HPDE6-E6E7 (cell line): Measurements from ENCODE around the gene SLC7A5.
"Not testable (repeated sequence)": the region's sequence is repeated elsewhere in the genome, so short reads cannot be mapped to it uniquely, and the experiment has no call there.

Source experiments
- DNase-seq: peaks from one replicate; pipeline ENCODE4 v3.0.0; 2011; ENCODE audit warnings: missing footprints; ENCODE audit errors: extremely low spot score

SLC7A5 gene

GRCh38 chr16:87861300-87862099 lies 7.8 kb downstream of the SLC7A5 start:
- not testable (repeated sequence) for DNase-seq

- DNase-seq, result no peak
These were observed 8.6 kb downstream of the SLC7A5 start for GRCh38 chr16:87860553-87861299.

GRCh38 chr16:87858151-87858993 lies 10.9 kb downstream of the SLC7A5 start:
- not testable (repeated sequence) for DNase-seq

- no peak for DNase-seq
These were observed 12.5 kb downstream of the SLC7A5 start for GRCh38 chr16:87856791-87857228.

GRCh38 chr16:87855852-87856715 lies 13.2 kb downstream of the SLC7A5 start:
- DNase-seq, result no peak

GRCh38 chr16:87854907-87855683 lies 14.2 kb downstream of the SLC7A5 start:
- no peak for DNase-seq

- no peak for DNase-seq
These were observed 15.0 kb downstream of the SLC7A5 start for GRCh38 chr16:87854053-87854906.

GRCh38 chr16:87853411-87854052 lies 15.8 kb downstream of the SLC7A5 start:
- DNase-seq, result peak; percentile 88

- no peak for DNase-seq
These were observed 17.7 kb downstream of the SLC7A5 start for GRCh38 chr16:87851601-87852000.

- no peak for DNase-seq
These were observed 18.1 kb downstream of the SLC7A5 start for GRCh38 chr16:87851141-87851587.

- DNase-seq, result no peak
These were observed 19.0 kb downstream of the SLC7A5 start for GRCh38 chr16:87850009-87851006.

- no peak for DNase-seq
These were observed 19.8 kb downstream of the SLC7A5 start for GRCh38 chr16:87849419-87850008.

- DNase-seq, result no peak
These were observed 20.5 kb downstream of the SLC7A5 start for GRCh38 chr16:87848676-87849345.

GRCh38 chr16:87847785-87848675 lies 21.3 kb downstream of the SLC7A5 start:
- no peak for DNase-seq

GRCh38 chr16:87847467-87847784 lies 21.9 kb downstream of the SLC7A5 start:
- no peak for DNase-seq
